Karpas-422 (cell line): ENCODE results near the gene GALNT2. TPM values are rescaled to one million over a fixed set of nuclear protein-coding genes. Genes with fewer than 3 reads are reported as not detected.

Source experiments
- DNase-seq: peaks from one replicate; pipeline ENCODE4 v3.0.0-alpha.2; 2015
- H2AFZ ChIP-seq: fragments of 200-600 bp; sonication (generic); 2 replicates; pipeline ENCODE4 v1.6.1; 2014; ENCODE audit warnings: antibody characterized with exemption, low read length, mixed read lengths
- H3K27ac ChIP-seq: fragments of 200-600 bp; sonication (generic); 2 replicates; pipeline ENCODE4 v1.5.1; 2014; ENCODE audit warnings: mild to moderate bottlenecking, low read length, moderate library complexity
- H3K27me3 ChIP-seq: fragments of 200-600 bp; sonication (generic); 2 replicates; pipeline ENCODE4 v1.6.1; 2014; ENCODE audit warnings: low read length, mixed read lengths
- H3K36me3 ChIP-seq: fragments of 200-600 bp; sonication (generic); 2 replicates; pipeline ENCODE4 v1.6.1; 2014; ENCODE audit warnings: low read length, mixed read lengths; ENCODE audit not compliant: insufficient read depth
- H3K4me1 ChIP-seq: fragments of 200-600 bp; sonication (generic); 2 replicates; pipeline ENCODE4 v1.6.1; 2014; ENCODE audit warnings: mild to moderate bottlenecking, low read length, mixed read lengths
- H3K4me2 ChIP-seq: fragments of 200-600 bp; sonication (generic); 2 replicates; pipeline ENCODE4 v1.6.1; 2014; ENCODE audit warnings: low read length, low read depth, mild to moderate bottlenecking; ENCODE audit not compliant: poor library complexity, severe bottlenecking
- H3K4me3 ChIP-seq: fragments of 200-600 bp; sonication (generic); 2 replicates; pipeline ENCODE4 v1.5.1; 2014; ENCODE audit warnings: mild to moderate bottlenecking, antibody characterized with exemption, low read length, mixed read lengths
- H3K79me2 ChIP-seq: fragments of 200-600 bp; sonication (generic); 2 replicates; pipeline ENCODE4 v1.6.1; 2014; ENCODE audit warnings: mild to moderate bottlenecking, low read length, mixed read lengths
- H3K9ac ChIP-seq: fragments of 200-600 bp; sonication (generic); 2 replicates; pipeline ENCODE4 v1.6.0; 2014; ENCODE audit warnings: low read length
- H3K9me2 ChIP-seq: fragments of 200-600 bp; sonication (generic), shearing (Covaris generic); replicated peaks from 2 replicates; pipeline ENCODE4 v1.6.0; 2014; ENCODE audit warnings: mild to moderate bottlenecking, low read length, moderate library complexity; ENCODE audit not compliant: insufficient read depth
- H3K9me3 ChIP-seq: fragments of 300-700, 200-600 bp; sonication (generic); 2 replicates; pipeline ENCODE4 v1.6.1; 2014; ENCODE audit warnings: low read length, mixed read lengths
- H4K20me1 ChIP-seq: fragments of 200-600 bp; sonication (generic); 2 replicates; pipeline ENCODE4 v1.6.1; 2014; ENCODE audit warnings: mild to moderate bottlenecking, antibody characterized with exemption, low read length, low read depth; ENCODE audit not compliant: insufficient read depth
- total RNA-seq: library from RNA; depleted of rRNA; stranded (reverse); fragments of >200 nt; shearing (Covaris generic); gene quantifications from 2 replicates; pipeline ENCODE4 v1.2.3, GENCODE V29; 2014; ENCODE audit warnings: low replicate concordance

GALNT2 gene
- total RNA-seq, 1 experiment from 2014 or later: 2.7 TPM

GRCh38 chr1:230322967-230323547 lies 256.0 kb downstream of the GALNT2 start:
- H3K9me3 ChIP-seq: no peaks in the 10 kb centered on the region
- H3K9me2 ChIP-seq: no peaks in the 10 kb centered on the region
- H3K4me1 ChIP-seq: no peaks in the 10 kb centered on the region
- no peak overlapping the region for H3K4me2 ChIP-seq
- H3K27me3 ChIP-seq: no peaks in the 10 kb centered on the region
- H3K36me3 ChIP-seq: no peaks in the 10 kb centered on the region
- H4K20me1 ChIP-seq: no peaks in the 10 kb centered on the region
- no peak overlapping the region for H2AFZ ChIP-seq
- H3K27ac ChIP-seq: no peak overlapping the region
- H3K79me2 ChIP-seq: no peaks in the 10 kb centered on the region
- no peak overlapping the region for H3K4me3 ChIP-seq
- no peak overlapping the region for H3K9ac ChIP-seq
- no peak for DNase-seq

GRCh38 chr1:230323686-230324085 lies 256.6 kb downstream of the GALNT2 start:
- DNase-seq: no peak
- no peaks in the 10 kb centered on the region for H3K9me2 ChIP-seq
- H4K20me1 ChIP-seq: no peaks in the 10 kb centered on the region
- no peaks in the 10 kb centered on the region for H3K36me3 ChIP-seq
- H3K4me2 ChIP-seq: no peak overlapping the region
- H3K9ac ChIP-seq: no peak overlapping the region
- H3K4me1 ChIP-seq: no peaks in the 10 kb centered on the region
- H3K79me2 ChIP-seq: no peaks in the 10 kb centered on the region
- H3K27me3 ChIP-seq: no peaks in the 10 kb centered on the region
- no peaks in the 10 kb centered on the region for H3K9me3 ChIP-seq
- no peak overlapping the region for H3K4me3 ChIP-seq
- H3K27ac ChIP-seq: no peak overlapping the region
- no peak overlapping the region for H2AFZ ChIP-seq

- H2AFZ ChIP-seq: no peak overlapping the region
- no peaks in the 10 kb centered on the region for H3K4me1 ChIP-seq
- no peaks in the 10 kb centered on the region for H3K9me3 ChIP-seq
- no peak overlapping the region for H3K27ac ChIP-seq
- no peaks in the 10 kb centered on the region for H4K20me1 ChIP-seq
- no peak for DNase-seq
- H3K4me3 ChIP-seq: no peak overlapping the region
- H3K36me3 ChIP-seq: no peaks in the 10 kb centered on the region
- no peaks in the 10 kb centered on the region for H3K79me2 ChIP-seq
- H3K9ac ChIP-seq: no peak overlapping the region
- H3K27me3 ChIP-seq: no peaks in the 10 kb centered on the region
- H3K4me2 ChIP-seq: no peak overlapping the region
- H3K9me2 ChIP-seq: no peaks in the 10 kb centered on the region
These were observed 260.2 kb downstream of the GALNT2 start for GRCh38 chr1:230326971-230327891.

- no peaks in the 10 kb centered on the region for H3K9me2 ChIP-seq
- H3K79me2 ChIP-seq: no peaks in the 10 kb centered on the region
- DNase-seq: no peak
- H4K20me1 ChIP-seq: no peaks in the 10 kb centered on the region
- peak overlapping the region; percentile 9; the same call in 1 of the 2 replicates for H2AFZ ChIP-seq
- no peaks in the 10 kb centered on the region for H3K9me3 ChIP-seq
- H3K4me1 ChIP-seq: no peaks in the 10 kb centered on the region
- H3K36me3 ChIP-seq: no peaks in the 10 kb centered on the region
- no peak overlapping the region for H3K4me2 ChIP-seq
- H3K27me3 ChIP-seq: no peaks in the 10 kb centered on the region
- H3K4me3 ChIP-seq: no peak overlapping the region
- H3K27ac ChIP-seq: no peak overlapping the region
- H3K9ac ChIP-seq: no peak overlapping the region
These were observed 260.9 kb downstream of the GALNT2 start for GRCh38 chr1:230327892-230328284.

- Histone ChIP-seq H3K9ac (no peak overlapping the region), H4K20me1 (no peaks in the 10 kb centered on the region), H3K36me3 (no peaks in the 10 kb centered on the region), H3K27me3 (no peaks in the 10 kb centered on the region), H3K79me2 (no peaks in the 10 kb centered on the region), H3K4me3 (no peak overlapping the region), H3K9me3 (no peaks in the 10 kb centered on the region), H3K27ac (no peak overlapping the region), H3K4me1 (no peaks in the 10 kb centered on the region), H3K9me2 (no peaks in the 10 kb centered on the region), H2AFZ (peak overlapping the region; percentile 9; the same call in 1 of the 2 replicates), H3K4me2 (no peak overlapping the region)
- no peak for DNase-seq
These were observed 261.4 kb downstream of the GALNT2 start for GRCh38 chr1:230328342-230329015.

- Histone ChIP-seq H3K27ac (no peak overlapping the region), H2AFZ (no peak overlapping the region), H3K9me3 (no peaks in the 10 kb centered on the region), H3K4me3 (no peak overlapping the region), H3K36me3 (no peaks in the 10 kb centered on the region), H3K4me1 (no peaks in the 10 kb centered on the region), H3K27me3 (no peaks in the 10 kb centered on the region), H3K9me2 (no peaks in the 10 kb centered on the region), H3K9ac (no peak overlapping the region), H3K79me2 (no peaks in the 10 kb centered on the region), H3K4me2 (no peak overlapping the region), H4K20me1 (no peaks in the 10 kb centered on the region)
- no peak for DNase-seq
These were observed 263.1 kb downstream of the GALNT2 start for GRCh38 chr1:230330157-230330556.
